Spleen (tissue), 3 donors: ENCODE measurements around the gene CACNA2D3.

Experiments
- POLR2A ChIP-seq, 3 donors: fragments of 450-650 bp; IDR thresholded peaks; one replicate each; pipeline ENCODE4 v1.5.1; 2017; ENCODE audit warnings: antibody characterized with exemption in 3 of 3, mild to moderate bottlenecking in 1 of 3
- POLR2AphosphoS5 ChIP-seq, 3 donors: sonication (generic); formaldehyde crosslinking; IDR thresholded peaks; one replicate each; pipeline ENCODE4 v1.5.1; 2017; ENCODE audit warnings: antibody characterized with exemption in 3 of 3

GRCh38 chr3:54744291-54744690 lies 621.9 kb downstream of the CACNA2D3 start:
- TF ChIP-seq POLR2A (IDR thresholded peaks at IDR 0.05) (no peak), POLR2AphosphoS5 (IDR thresholded peaks at IDR 0.05) (no peak)
